ENCODE data around the gene SSH2.
"Not testable (repeated sequence)": the region's sequence is repeated elsewhere in the genome, so short reads cannot be mapped to it uniquely, and the experiment has no call there.

Gene SSH2

DNA sequence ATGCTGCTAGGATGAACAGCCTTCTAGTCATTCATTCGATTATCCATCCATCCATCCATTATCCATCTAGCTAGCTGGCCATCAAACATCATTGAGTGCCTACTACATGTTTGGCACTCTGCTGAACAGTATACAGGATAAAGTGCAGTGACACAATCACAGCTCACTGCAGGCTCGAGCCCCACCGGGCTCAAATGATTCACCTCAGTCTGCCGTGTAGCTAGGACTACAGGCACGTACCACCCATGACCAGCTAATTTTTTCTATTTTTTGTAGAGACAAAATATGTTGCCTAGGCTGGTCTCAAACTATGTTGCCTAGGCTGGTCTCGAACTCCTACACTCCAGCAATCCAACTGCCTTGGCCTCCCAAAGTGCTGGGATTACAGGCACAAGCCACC lies 50.0 kb downstream of the SSH2 start:
- no peak for DNase-seq (ENCODE audit: low read depth in 2 of 2)

DNA sequence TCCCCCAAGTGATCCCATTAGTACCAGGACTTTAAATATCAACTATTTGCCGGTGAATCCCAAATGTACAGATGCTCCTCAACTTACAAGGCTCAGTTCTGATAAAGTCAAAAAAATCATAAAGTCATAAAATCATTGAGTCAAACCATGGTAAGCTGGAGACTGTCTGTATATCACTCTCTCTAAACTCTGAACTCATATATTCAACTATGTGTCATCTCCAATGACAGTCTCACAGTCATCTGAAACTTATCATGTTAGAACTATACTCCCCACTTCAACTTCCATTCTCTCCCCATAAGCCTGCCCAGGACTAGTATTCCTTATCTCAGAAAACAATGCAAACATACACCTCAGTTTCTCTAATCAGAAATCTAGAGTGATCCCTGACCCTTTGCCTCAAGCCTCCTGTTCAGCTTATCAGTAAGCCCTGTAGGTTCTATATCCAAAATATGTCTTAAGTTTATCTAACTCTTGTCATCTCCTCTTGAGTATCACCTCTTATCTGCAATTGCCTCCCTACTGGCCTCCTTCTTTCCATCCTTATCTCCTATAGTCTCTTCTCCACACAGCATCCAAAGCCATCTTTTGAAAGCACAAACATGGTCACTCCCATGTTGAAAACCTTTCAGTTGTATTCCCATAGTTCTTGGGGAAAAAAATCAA lies 55.0 kb downstream of the SSH2 start:
- DNase-seq (ENCODE audit: low read depth in 2 of 2), result no peak

DNA sequence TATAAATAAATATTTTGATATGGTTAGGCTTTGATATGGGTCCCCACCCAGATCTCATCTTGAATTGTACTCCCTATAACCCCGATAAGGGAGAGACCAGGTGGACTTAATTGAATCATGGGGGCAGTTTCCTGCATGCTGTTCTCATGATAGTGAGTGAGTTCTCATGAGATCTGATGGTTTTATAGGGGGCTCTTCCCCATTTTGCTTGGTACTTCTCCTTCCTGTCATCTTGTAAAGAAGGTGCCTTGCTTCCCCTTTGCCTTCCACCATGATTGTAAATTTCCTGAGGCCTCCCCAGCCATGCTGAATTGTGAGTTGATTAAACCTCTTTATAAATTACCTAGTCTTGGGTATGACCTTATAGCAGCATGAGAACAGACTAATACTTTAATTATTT lies 55.7 kb downstream of the SSH2 start:
- not testable (repeated sequence) for DNase-seq (ENCODE audit: low read depth in 2 of 2)

DNA sequence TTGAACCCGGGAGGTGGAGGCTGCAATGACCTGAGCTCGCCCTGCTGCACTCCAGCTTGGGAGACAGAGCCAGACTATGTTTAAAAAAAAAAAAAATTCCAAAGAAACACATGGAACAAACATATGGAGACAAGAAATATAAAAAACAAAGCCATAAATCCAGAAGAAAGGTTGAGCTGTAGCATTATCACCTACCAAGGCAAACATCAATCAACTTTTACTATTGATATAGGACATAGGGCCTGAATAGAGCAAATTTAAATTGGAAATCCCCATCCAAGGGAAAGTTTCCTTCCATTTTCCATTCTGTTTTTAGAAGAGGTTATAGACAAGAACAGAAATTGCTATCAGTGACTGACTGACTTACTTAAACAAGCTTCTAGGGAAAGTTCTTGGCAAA lies 56.6 kb downstream of the SSH2 start:
- DNase-seq (ENCODE audit: low read depth in 2 of 2), result no peak

DNA sequence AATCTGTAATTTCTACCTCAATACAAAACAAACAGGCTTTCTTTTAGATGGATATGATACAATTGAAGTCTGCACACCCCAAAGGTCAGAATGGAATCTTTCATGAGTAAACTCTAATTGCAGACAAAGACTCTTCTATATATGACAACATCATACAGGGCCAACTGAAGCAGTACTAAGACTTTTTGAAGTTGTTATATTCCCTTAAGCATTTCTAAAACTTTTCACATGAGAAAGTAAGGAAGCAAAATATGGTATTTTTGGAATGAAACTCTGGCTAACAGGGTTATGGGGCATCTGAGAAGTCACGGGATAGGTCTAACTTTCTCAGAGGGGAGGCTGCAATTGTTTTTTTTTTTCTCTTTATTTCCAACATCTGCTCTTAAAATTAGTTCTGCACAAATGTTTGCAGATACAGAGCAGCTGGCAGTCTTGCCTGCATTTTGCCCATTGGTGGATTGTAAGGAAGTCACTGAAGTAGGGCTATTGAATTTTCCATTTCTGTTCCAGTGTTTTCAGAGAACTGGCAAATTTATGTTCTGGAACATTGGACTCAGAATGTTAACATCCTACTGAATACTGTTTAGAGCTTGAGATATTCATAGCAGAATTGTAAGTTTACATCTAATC lies 59.1 kb downstream of the SSH2 start:
- DNase-seq (ENCODE audit: low read depth in 2 of 2), result no peak

DNA sequence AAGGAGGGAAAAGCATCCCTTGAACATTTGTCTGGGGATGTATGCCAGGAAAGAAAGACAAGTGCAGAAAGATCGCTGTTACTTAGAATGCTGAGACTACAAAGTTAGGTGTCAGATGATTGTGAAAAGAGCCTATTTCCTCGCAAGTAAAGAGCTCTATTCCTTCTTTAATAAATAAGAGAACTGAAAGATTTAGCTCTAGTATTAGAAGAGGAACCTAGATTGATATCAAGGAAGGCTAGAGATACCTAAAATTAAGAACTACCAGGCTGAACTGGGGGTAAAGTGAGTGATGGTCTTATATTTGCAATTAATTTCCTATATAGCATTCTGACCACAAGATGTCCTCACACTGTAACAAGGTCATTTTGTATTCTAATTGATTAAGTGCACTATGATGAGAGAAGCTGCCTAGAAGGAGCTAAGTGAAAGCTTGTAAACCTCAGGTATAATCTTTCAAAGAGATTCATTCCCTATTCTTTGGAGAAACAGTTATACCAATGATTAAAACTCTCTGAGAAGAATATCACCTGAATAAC lies 62.3 kb downstream of the SSH2 start:
- no peak for DNase-seq (ENCODE audit: low read depth in 2 of 2)

DNA sequence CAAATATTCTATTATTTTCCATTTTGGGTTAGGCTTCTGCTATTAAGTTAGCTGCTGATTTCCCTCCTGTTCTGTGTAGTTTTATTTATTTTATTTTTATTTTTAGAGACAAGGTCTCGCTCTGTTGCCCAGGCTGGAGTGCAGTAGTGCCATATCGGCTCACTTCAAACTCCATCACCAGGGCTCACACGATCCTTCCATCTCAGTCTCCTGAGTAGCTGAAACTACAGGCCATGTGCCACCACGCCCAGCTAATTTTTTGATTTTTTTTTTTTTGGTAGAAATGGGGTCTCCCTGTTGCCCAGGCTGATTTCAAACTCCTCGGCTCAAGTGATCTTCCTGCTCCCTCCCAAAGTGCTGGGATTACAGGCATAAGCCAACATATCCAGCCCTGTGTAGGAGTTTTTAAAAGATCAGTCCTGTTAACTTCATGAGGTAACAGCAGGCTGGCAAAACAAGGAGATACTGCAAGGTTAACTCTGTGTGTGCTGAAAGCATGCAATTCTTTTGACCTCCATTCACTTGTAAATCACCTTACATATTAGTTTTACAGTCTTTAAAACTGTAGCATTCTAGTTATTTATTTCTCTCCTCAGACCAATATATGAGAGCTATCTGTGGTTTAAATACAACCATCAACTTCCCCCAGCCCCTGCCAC lies 63.2 kb downstream of the SSH2 start:
- DNase-seq (ENCODE audit: low read depth in 2 of 2), result no peak

DNA sequence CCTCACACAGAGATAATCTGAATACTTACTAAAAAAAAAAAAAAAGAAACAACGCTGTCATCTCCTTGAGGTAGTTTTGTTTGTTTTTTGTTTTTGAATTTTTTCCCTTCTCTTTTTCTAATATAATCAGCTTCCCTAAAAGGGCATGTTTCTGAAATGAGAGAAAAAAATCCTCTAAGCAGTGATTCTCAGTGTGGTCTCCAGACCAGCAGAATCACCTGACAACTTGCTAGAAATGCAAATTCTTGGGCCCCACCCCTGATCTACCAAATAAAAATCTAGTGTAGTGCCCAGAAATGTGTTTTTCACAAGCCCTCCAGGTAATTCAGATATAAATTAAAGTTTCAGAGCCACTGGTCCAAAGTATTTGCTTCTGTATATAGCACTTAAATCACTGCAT lies 65.4 kb downstream of the SSH2 start:
- no peak for DNase-seq (ENCODE audit: low read depth in 2 of 2)

DNA sequence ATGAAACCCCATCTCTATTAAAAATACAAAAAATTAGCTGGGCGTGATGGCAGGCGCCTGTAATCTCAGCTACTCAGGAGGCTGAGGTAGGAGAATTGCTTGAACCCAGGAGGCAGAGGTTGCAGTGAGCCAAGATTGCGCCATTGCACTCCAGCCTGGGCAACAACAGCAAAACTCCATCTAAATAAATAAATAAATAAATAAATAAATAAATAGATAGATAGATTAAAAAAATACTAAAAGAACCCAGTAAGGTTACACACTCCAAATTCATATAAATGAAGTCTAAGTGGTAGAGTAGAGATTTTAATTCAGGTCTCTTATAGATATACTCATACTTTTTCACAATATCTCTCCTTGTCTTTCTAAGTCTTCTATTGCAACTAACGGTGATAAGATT lies 65.9 kb downstream of the SSH2 start:
- DNase-seq (ENCODE audit: low read depth in 2 of 2), result not testable (repeated sequence)

DNA sequence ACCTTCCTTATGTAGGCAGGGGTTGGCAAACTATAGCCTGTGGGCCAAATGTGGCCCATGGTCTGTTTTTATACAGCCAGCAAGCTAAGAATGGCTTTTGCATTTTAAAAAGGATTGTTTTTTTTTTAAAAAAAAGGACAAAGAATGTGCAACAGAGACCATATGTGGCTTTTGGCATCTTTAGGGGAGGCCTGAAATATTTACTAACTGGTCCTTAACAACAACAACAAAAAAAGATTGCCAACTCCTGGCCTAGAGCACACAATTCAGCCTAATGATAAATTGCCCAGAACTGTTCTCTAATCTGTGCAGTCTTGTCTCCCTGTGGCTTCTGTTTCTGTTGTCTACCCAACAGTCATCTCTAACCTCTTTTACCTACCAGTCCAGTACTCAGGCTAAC lies 67.1 kb downstream of the SSH2 start:
- DNase-seq (ENCODE audit: low read depth in 2 of 2), result no peak

DNA sequence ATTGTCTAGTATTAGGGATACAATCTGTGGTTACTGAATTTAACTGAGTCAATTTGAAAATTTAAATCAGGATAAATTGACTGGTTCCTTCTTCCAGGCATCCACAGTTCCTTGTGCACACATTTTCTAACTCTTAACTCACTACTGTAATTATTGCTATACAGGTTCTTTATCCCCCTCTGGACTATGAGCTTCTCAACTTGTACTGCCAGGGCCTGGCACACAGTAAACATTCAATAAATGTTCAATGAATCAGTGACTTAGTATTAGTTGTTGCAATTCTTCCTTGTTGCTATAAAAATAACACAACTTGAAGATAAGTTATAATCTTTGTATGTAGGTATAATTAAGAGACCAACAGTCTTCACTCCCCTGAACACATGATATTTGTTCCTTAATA lies 67.9 kb downstream of the SSH2 start:
- DNase-seq (ENCODE audit: low read depth in 2 of 2), result no peak

DNA sequence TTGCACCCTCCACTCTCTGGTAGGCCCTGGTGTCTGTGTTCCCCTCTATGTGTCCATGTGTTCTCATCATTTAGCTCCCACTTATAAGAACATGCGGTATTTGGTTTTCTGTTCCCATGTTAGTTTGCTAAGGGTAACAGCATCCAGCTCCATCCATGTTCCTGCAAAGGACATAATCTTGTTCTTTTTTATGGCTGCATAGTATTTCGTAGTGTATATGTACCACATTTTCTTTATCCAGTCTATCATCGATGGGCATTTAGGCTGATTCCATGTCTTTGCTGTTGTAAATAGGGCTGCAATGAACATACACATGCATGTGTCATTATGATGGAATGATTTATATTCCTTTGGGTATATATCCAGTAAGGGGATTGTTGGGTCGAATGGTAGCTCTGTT lies 70.6 kb downstream of the SSH2 start:
- not testable (repeated sequence) for DNase-seq (ENCODE audit: low read depth in 2 of 2)

DNA sequence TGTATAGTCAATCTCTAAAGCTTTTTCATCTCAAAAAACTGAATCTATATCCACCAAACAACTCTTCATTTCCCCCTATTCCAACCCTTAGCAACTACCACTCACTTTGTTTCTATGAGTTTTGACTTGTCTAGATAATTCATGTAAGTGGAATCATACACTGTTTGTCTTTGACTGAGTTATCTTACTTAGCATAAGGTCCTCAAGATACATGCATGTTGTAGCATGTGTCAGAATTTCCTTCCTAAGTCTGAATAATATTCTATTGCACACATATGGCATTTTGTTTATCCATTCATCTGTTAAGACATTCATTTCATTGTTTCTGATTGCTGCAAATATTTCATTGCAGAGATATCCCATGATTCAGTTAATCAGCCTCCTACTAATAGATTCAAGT lies 72.2 kb downstream of the SSH2 start:
- no peak for DNase-seq (ENCODE audit: low read depth in 2 of 2)

DNA sequence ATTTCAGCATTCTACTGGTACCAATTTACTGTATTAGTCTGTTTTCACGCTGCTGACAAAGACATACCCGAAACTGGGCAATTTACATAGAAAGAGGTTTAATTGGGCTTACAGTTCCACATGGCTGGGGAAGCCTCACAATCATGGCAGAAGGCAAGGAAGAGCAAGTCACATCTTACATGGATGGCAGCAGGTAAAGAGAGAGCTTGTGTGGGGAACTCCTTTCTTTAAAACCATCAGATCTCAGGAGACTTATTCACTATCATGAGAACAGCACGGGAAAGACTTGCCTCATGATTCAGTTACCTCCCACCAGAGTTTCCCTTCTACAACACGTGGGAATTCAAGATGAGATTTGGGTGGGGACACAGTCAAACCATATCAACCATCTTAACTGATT lies 72.9 kb downstream of the SSH2 start:
- not testable (repeated sequence) for DNase-seq (ENCODE audit: low read depth in 2 of 2)

DNA sequence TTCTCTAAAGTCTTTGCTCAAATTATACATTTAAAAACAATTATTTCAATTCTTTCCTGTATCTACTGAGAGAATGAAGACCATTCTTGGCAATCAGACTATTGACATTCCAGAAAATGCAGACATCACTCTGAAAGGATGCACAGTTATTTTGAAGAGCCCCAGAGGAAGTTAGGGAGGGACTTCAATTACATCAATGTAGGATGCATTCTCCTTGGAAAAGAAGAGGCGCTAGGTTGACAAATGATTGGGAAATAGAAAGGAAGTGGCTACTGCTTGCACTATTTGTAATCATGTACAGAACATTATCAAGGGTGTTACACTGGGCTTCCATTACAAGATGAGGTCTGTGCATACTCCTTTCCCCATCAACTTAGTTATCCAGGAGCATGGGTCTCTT lies 74.3 kb downstream of the SSH2 start:
- no peak for DNase-seq (ENCODE audit: low read depth in 2 of 2)

DNA sequence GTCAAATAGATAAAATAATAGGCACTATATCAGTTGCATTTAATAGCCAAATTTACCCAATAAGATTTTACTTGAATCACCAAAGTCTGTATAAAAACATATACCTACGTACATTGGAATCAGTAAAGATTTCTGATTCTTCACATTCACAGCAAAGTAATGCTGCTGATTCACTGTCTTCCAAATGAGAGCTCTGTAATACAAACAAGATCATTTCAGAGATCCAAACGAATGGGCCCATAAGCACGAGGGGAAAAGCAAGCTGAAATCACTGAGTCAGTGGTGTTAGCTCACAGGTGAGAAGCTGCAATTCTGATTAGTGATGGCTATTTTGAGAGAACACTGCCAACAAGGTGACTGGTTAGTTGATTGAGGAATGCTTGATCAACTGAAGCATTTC lies 81.3 kb downstream of the SSH2 start:
- no peak for DNase-seq (ENCODE audit: low read depth in 2 of 2)

DNA sequence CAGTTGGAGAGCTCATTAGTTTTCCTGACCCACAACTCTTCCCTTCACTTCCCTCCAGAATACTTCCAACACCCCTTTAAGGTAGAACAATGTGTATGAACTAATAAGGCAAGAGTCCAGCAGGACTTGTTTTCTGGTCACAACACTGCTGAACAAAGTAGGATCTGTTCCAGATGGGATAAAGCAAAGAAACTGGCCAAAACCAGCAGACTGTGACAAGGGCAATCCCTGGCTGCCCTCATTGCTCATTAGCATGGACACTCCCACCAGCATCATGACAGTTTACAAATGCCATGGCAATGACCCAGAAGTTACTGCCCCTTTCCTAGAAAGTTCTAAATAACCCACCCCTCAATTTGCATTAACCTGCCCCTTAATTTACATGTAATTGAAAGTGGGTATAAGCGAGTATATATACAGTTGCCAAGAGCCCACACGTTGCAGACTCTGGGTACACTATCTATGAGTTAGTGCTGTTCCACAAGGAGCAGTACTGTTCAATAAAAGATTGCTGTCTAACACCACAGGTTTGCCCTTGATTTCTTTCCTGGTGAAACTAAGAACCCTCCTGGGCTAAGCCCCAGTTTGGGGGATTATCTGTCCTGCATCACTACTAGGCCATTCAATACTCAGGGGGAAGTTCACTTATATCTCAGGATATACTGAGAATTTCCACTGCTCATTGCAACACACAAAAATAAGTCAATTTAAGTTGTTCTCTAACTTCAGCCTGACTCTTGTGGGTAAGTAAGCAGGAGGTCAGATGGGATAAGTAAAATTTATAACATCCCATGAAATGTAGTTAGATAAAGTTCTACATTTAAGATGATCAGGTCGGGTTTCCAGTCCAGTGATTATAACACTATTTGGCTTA lies 82.3 kb downstream of the SSH2 start:
- no peak for DNase-seq (ENCODE audit: low read depth in 2 of 2)

DNA sequence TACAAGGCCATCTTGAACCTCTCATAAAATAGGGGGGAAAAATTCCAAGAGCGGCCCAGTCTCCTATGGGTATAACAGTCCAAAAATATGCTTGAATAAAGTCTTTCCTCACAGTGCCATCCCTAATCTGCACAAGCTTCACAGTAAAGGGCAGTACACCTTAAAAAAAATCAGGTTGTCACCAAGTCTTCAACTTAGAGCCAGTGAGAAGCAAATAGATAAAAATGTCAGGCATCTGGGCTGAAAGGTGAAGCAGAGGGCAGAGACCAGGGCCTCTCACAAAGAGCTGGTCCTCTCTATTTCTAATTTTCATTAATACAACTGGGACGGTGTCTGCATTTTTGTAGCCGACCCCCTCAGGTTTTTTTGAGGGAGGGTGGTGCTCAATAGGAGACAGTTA lies 82.9 kb downstream of the SSH2 start:
- DNase-seq (ENCODE audit: low read depth in 2 of 2), result no peak

DNA sequence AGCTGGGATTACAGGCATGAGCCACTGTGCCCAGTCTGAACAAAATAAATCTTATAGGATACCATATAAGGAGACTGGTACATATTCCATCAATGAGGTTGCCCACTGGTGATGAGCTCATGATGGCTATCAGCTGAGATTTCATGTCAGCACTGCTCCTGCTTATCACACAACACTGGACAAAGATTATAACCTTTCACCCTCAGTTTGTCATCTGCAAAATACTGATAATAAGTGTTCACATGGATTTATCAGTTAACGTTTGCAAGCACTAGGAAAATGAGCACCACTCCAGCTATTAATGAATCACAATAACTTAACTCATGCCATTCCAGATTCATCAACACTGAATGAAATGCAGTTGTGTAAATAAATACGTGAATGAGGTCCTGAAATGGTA lies 83.7 kb downstream of the SSH2 start:
- DNase-seq (ENCODE audit: low read depth in 2 of 2), result no peak

DNA sequence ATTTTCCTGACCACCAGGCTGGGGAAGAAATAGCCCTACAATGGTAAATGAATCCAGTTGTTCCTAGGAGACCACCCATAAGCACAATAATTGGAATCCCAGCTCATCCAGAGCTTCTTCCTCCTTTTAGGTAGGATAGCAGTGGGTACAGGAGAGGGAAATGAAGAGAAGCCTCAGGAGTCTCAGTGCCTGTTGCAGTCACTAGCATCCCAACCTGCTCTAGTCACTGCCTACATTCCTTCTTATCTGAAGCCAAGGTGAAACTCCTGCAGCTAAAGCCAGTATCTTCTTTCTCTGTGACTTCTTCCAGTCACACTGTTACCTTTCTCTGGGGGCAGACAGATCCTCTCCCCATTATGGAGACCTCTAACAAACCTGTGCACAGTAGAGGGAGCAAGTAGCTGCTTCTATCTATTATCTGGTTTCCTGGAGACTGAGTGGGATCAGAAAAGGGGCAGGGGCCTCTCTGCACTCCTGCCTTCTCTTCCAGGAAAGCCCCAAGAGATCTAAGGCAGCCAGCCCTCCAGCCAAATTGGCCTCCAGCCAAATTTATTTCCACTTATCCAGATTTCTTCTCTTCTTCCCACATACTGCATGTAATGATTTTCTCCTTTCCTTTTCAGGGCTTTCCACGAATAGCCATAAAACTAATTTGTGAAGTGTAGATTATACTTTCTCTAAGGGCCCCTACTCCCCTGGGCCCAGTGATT lies 85.5 kb downstream of the SSH2 start:
- no peak for DNase-seq (ENCODE audit: low read depth in 2 of 2)

DNA sequence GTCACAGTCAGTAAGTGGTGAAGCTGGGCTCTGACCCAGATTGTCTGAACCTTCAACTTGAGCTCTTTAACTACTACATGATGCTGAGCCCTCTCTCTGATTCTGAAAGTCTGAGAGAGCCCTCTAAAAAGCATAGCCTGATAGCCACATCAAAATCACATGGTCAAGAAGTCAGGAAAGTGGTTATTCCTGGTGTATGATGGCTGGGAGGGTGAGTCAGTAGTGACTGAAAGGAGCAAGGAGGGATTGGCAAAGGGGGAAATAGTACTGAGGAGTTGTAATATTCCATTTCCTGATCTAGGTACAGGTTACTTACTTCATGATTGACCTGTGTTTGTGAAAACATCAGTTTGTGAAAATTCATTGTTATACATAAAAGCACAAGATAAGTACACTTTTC lies 89.1 kb downstream of the SSH2 start:
- no peak for DNase-seq (ENCODE audit: low read depth in 2 of 2)

DNA sequence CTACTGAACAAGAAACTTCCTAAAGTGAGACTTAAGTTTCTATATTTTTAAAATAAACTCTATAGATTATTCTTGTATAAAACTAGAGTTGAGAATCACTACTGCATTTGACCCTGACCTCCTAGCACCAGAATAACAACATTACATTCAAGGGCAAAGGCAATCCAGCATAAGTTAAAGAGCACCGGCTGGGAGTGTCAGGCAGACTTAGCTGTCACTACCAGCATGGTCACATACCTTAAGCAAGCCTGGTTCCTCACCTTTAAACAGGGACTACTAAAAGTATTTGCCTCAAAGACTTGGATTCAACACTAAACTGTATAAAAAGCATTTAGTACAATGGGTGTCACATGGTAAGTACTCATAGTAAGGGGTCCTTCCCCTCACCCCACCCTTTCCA lies 90.4 kb downstream of the SSH2 start:
- no peak for DNase-seq (ENCODE audit: low read depth in 2 of 2)

Measured in stimulated activated CD4-positive, alpha-beta T cell treated with anti-CD3 and anti-CD28 coated beads, Interleukin-1b, Interleukin-23, amount 100 ng/mL, for 1 hour (primary cell).